GM12874 (cell line): ENCODE results near the gene FLT3.

ENCODE experiments used
- CTCF ChIP-seq: IDR thresholded peaks from 2 replicates; pipeline ENCODE4 v1.5.1; 2011; ENCODE audit warnings: low read depth, mild to moderate bottlenecking, control low read depth, low read length, moderate library complexity; ENCODE audit not compliant: insufficient read depth

The FLT3 gene

GRCh38 chr13:28056970-28057712, 43.2 kb downstream of the FLT3 start:
- no peak for TF ChIP-seq CTCF

GRCh38 chr13:28056426-28056825, 44.0 kb downstream of the FLT3 start:
- no peak for TF ChIP-seq CTCF

- TF ChIP-seq CTCF = no peak
Measured at GRCh38 chr13:28055357-28055756, 45.0 kb downstream of the FLT3 start.

GRCh38 chr13:28052945-28053344, 47.4 kb downstream of the FLT3 start:
- TF ChIP-seq CTCF = no peak

GRCh38 chr13:28049880-28050875, 50.2 kb downstream of the FLT3 start:
- TF ChIP-seq CTCF = no peak

GRCh38 chr13:28049215-28049614, 51.2 kb downstream of the FLT3 start:
- TF ChIP-seq CTCF = no peak

GRCh38 chr13:28048768-28049167, 51.6 kb downstream of the FLT3 start:
- TF ChIP-seq CTCF = no peak
